T-helper 2 cell (primary cell): ENCODE measurements around the gene CARS1.
"Not testable (repeated sequence)": the region's sequence is repeated elsewhere in the genome, so short reads cannot be mapped to it uniquely, and the experiment has no call there.

Experiments
- DNase-seq, 5 experiments: peaks; one replicate each; pipeline versions ENCODE4 v3.0.0 to v3.0.0-alpha.2; 2012 to 2022

The CARS1 gene

GRCh38 chr11:3089236-3090061 lies 32.2 kb upstream of the CARS1 start:
- DNase-seq, result no peak

- no peak for DNase-seq
Measured at GRCh38 chr11:3088806-3089205, 31.6 kb upstream of the CARS1 start.

- no peak for DNase-seq
Measured at GRCh38 chr11:3087821-3088800, 30.9 kb upstream of the CARS1 start.

GRCh38 chr11:3087373-3087772 lies 30.1 kb upstream of the CARS1 start:
- no peak for DNase-seq

- DNase-seq, result no peak
Measured at GRCh38 chr11:3086671-3087150, 29.5 kb upstream of the CARS1 start.

- no peak for DNase-seq
Measured at GRCh38 chr11:3086114-3086513, 28.9 kb upstream of the CARS1 start.

GRCh38 chr11:3085052-3085451 lies 27.8 kb upstream of the CARS1 start:
- DNase-seq, result no peak

GRCh38 chr11:3083321-3083720 lies 26.1 kb upstream of the CARS1 start:
- no peak for DNase-seq

GRCh38 chr11:3081386-3081751 lies 24.1 kb upstream of the CARS1 start:
- DNase-seq, result no peak

- no peak for DNase-seq
Measured at GRCh38 chr11:3080733-3081385, 23.6 kb upstream of the CARS1 start.

- no peak for DNase-seq
Measured at GRCh38 chr11:3080104-3080503, 22.9 kb upstream of the CARS1 start.

GRCh38 chr11:3077846-3078440 lies 20.7 kb upstream of the CARS1 start:
- DNase-seq, result no peak

- no peak for DNase-seq
Measured at GRCh38 chr11:3077189-3077836, 20.1 kb upstream of the CARS1 start.

GRCh38 chr11:3074912-3075589 lies 17.8 kb upstream of the CARS1 start:
- no peak for DNase-seq

GRCh38 chr11:3073029-3073435 lies 15.8 kb upstream of the CARS1 start:
- DNase-seq, result no peak

GRCh38 chr11:3069425-3069824 lies 12.2 kb upstream of the CARS1 start:
- no peak for DNase-seq

GRCh38 chr11:3066308-3066707 lies 9.1 kb upstream of the CARS1 start:
- DNase-seq, result not testable (repeated sequence)

- not testable (repeated sequence) for DNase-seq
Measured at GRCh38 chr11:3064709-3065108, 7.5 kb upstream of the CARS1 start.

GRCh38 chr11:3063876-3064275 lies 6.7 kb upstream of the CARS1 start:
- DNase-seq, result not testable (repeated sequence)

GRCh38 chr11:3063432-3063831 lies 6.2 kb upstream of the CARS1 start:
- not testable (repeated sequence) for DNase-seq

GRCh38 chr11:3060436-3061025 lies 3.3 kb upstream of the CARS1 start:
- no peak for DNase-seq
